ENCODE results near the gene MYT1.

DNA sequence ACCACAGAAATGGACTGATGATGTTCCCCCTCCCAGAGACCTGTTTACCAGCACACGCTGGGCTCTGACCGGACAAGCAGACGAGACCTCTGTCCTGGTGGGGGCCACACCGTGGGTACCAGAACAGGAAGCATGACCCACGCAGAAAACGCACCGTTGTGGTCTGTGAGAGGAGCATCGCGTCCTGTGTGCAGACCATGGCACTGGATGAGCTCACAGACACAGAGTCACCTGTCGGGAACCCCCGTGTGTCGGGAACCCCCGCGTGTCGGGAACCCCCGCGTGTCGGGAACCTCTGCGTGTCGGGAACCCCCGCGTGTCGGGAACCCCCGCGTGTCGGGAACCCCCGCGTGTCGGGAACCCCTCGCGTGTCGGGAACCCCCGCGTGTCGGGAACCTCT is 37.4 kb downstream of the MYT1 start:
- TF ChIP-seq CEBPB (IDR thresholded peaks at IDR 0.05; ENCODE audit: low read depth, low read length) (no peak), RFX5 (IDR thresholded peaks at IDR 0.05; ENCODE audit: borderline replicate concordance, low read depth, low read length) (no peak), CTCF (IDR thresholded peaks at IDR 0.05; ENCODE audit: control extremely low read depth in 1 of 3, insufficient read depth in 1 of 3, low read depth in 1 of 3, low read length in 3 of 3) (no peak), RBBP5 (IDR thresholded peaks at IDR 0.05; ENCODE audit: borderline replicate concordance, low read depth, low read length) (no peak)
- TF ChIP-seq, protein P1, sequence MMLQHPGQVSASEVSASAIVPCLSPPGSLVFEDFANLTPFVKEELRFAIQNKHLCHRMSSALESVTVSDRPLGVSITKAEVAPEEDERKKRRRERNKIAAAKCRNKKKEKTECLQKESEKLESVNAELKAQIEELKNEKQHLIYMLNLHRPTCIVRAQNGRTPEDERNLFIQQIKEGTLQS (IDR thresholded peaks at IDR 0.05; ENCODE audit: insufficient read depth, low read depth, low read length), result no peak
- TF ChIP-seq, protein P2, sequence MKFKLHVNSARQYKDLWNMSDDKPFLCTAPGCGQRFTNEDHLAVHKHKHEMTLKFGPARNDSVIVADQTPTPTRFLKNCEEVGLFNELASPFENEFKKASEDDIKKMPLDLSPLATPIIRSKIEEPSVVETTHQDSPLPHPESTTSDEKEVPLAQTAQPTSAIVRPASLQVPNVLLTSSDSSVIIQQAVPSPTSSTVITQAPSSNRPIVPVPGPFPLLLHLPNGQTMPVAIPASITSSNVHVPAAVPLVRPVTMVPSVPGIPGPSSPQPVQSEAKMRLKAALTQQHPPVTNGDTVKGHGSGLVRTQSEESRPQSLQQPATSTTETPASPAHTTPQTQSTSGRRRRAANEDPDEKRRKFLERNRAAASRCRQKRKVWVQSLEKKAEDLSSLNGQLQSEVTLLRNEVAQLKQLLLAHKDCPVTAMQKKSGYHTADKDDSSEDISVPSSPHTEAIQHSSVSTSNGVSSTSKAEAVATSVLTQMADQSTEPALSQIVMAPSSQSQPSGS (IDR thresholded peaks at IDR 0.05; ENCODE audit: low read length), result no peak

All from H1 (cell line).